H1 (cell line): ENCODE results near the gene BCAR3. TPM values are rescaled to one million over a fixed set of nuclear protein-coding genes. Genes with fewer than 3 reads are reported as not detected.

Source experiments
- CTCF ChIA-PET: fragments of 300-600 bp; sonication (Branson Sonifier 250); formaldehyde crosslinking; loops from one replicate; lab custom pipeline; 2021; ENCODE audit not compliant: partially characterized antibody; lab: Charles Lee
- POLR2A ChIA-PET: fragments of 300-600 bp; sonication (Branson Sonifier 250); formaldehyde crosslinking; loops from one replicate; lab custom pipeline; 2021; ENCODE audit warnings: inconsistent platforms; ENCODE audit not compliant: partially characterized antibody; lab: Charles Lee
- DNase-seq, 2 experiments: peaks; one replicate each; pipeline versions ENCODE4 v3.0.0 to v3.0.0-alpha.2; 2010 to 2022; ENCODE audit warnings: low spot score in 2 of 2, low read depth in 1 of 2, mixed read lengths in 1 of 2
- FAIRE-seq: peaks from 2 replicates; lab custom pipeline; 2011; peaks lifted over from hg19 to GRCh38; lab: Jason Lieb, UNC
- H2AFZ ChIP-seq: 2 replicates; pipeline ENCODE4 v1.8.1; 2012; ENCODE audit warnings: low read length, inconsistent platforms
- H2AK5ac ChIP-seq: 2 replicates; pipeline ENCODE4 v1.6.1; 2013; ENCODE audit warnings: low read depth, low read length
- H2BK120ac ChIP-seq: replicated peaks from 2 replicates; pipeline ENCODE3; 2013; ENCODE audit warnings: low read depth, low read length, inconsistent platforms
- H2BK12ac ChIP-seq: 2 replicates; pipeline ENCODE4 v1.6.1; 2013; ENCODE audit warnings: low read depth, low read length
- H2BK15ac ChIP-seq: 2 replicates; pipeline ENCODE4 v1.6.1; 2013; ENCODE audit warnings: low read length
- H2BK20ac ChIP-seq: 2 replicates; pipeline ENCODE4 v1.6.1; 2013; ENCODE audit warnings: low read length
- H2BK5ac ChIP-seq: 2 replicates; pipeline ENCODE4 v1.6.1; 2013; ENCODE audit warnings: low read depth, low read length
- H3K14ac ChIP-seq: 2 replicates; pipeline ENCODE4 v1.6.1; 2013; ENCODE audit warnings: inconsistent platforms; ENCODE audit not compliant: insufficient read length
- H3K18ac ChIP-seq: 2 replicates; pipeline ENCODE4 v1.6.1; 2013; ENCODE audit warnings: low read length; ENCODE audit errors: extremely low read depth
- H3K23ac ChIP-seq: 2 replicates; pipeline ENCODE4 v1.6.1; 2013; ENCODE audit warnings: inconsistent platforms; ENCODE audit not compliant: insufficient read length
- H3K23me2 ChIP-seq: 2 replicates; pipeline ENCODE4 v1.6.1; 2013; ENCODE audit warnings: low read depth, low read length
- H3K27ac ChIP-seq: 2 replicates; pipeline ENCODE4 v1.6.1; 2011; ENCODE audit warnings: low read depth, low read length, inconsistent platforms
- H3K27me3 ChIP-seq, 4 experiments: replicated peaks in 1 of 4; 1 replicate in 1 of 4; 2 replicates in 3 of 4; pipeline versions ENCODE4 v1.6.1 to v1.8.1; 2011 to 2013; ENCODE audit warnings: low read length in 3 of 4, mild to moderate bottlenecking in 3 of 4, inconsistent platforms in 2 of 4, mixed read lengths in 2 of 4, moderate library complexity in 1 of 4; ENCODE audit not compliant: control insufficient read depth in 3 of 4, insufficient read depth in 3 of 4; ENCODE audit errors: extremely low read depth in 1 of 4
- H3K36me3 ChIP-seq, 4 experiments: 2 replicates each; pipeline versions ENCODE4 v1.6.1 to v1.8.1; 2011 to 2013; ENCODE audit warnings: mild to moderate bottlenecking in 4 of 4, low read length in 3 of 4, moderate library complexity in 2 of 4, control low read depth in 1 of 4, inconsistent platforms in 1 of 4; ENCODE audit not compliant: insufficient read depth in 4 of 4, control insufficient read depth in 2 of 4
- H3K4ac ChIP-seq: replicated peaks from 2 replicates; pipeline ENCODE3; 2013; ENCODE audit warnings: low read length, low read depth, mixed read lengths, inconsistent platforms; ENCODE audit not compliant: insufficient read length
- H3K4me1 ChIP-seq, 4 experiments: replicated peaks in 1 of 4; 1 replicate in 1 of 4; 2 replicates in 3 of 4; pipeline versions ENCODE4 v1.6.1 to v1.8.1; 2011 to 2013; ENCODE audit warnings: low read length in 3 of 4, inconsistent platforms in 2 of 4, mixed read lengths in 1 of 4; ENCODE audit not compliant: insufficient read depth in 4 of 4, control insufficient read depth in 3 of 4
- H3K4me2 ChIP-seq, 2 experiments: 2 replicates each; pipeline versions ENCODE4 v1.6.1 to v1.8.1; 2011 to 2013; ENCODE audit warnings: low read depth in 2 of 2, low read length in 2 of 2, control low read depth in 1 of 2, inconsistent platforms in 1 of 2, mild to moderate bottlenecking in 1 of 2; ENCODE audit not compliant: insufficient read depth in 1 of 2
- H3K4me3 ChIP-seq, 4 experiments: fragments of 200-600, 300-600 bp in 1 of 4; sonication (generic), shearing (Covaris generic), sonication (Bioruptor Twin) in 1 of 4; 2 replicates each; pipeline versions ENCODE4 v1.5.1 to v1.8.1; 2011 to 2016; ENCODE audit warnings: low read length in 4 of 4, low read depth in 3 of 4, control low read depth in 2 of 4, inconsistent platforms in 2 of 4, mild to moderate bottlenecking in 2 of 4, mixed read lengths in 1 of 4, moderate library complexity in 1 of 4; ENCODE audit not compliant: insufficient read depth in 2 of 4; ENCODE audit errors: extremely low read depth in 1 of 4
- H3K56ac ChIP-seq: replicated peaks from 2 replicates; pipeline ENCODE3; 2013; ENCODE audit warnings: low read depth, mild to moderate bottlenecking, mixed read lengths, low read length, inconsistent platforms; ENCODE audit not compliant: insufficient read length
- H3K79me1 ChIP-seq: 2 replicates; pipeline ENCODE4 v1.6.1; 2013; ENCODE audit warnings: low read depth, low read length, control low read depth
- H3K79me2 ChIP-seq, 2 experiments: 2 replicates each; pipeline versions ENCODE4 v1.6.1 to v1.8.1; 2012 to 2013; ENCODE audit warnings: low read length in 2 of 2, mild to moderate bottlenecking in 2 of 2, inconsistent platforms in 1 of 2; ENCODE audit not compliant: insufficient read depth in 2 of 2, control insufficient read depth in 1 of 2
- H3K9ac ChIP-seq, 4 experiments: replicated peaks in 1 of 4; 1 replicate in 1 of 4; 2 replicates in 3 of 4; pipeline versions ENCODE4 v1.6.1 to v1.8.1; 2011 to 2013; ENCODE audit warnings: low read depth in 3 of 4, low read length in 3 of 4, control low read depth in 2 of 4, mild to moderate bottlenecking in 2 of 4, moderate library complexity in 2 of 4, inconsistent platforms in 1 of 4; ENCODE audit errors: extremely low read depth in 1 of 4
- H3K9me3 ChIP-seq, 2 experiments: 2 replicates each; pipeline versions ENCODE4 v1.6.1 to v1.8.1; 2012 to 2013; ENCODE audit warnings: mild to moderate bottlenecking in 2 of 2, moderate library complexity in 2 of 2, control low read depth in 1 of 2, inconsistent platforms in 1 of 2, low read depth in 1 of 2, low read length in 1 of 2, mixed read lengths in 1 of 2; ENCODE audit not compliant: insufficient read depth in 2 of 2
- H4K20me1 ChIP-seq, 2 experiments: replicated peaks in 1 of 2; 2 replicates each; pipeline versions ENCODE3 to v1.8.1; 2011 to 2013; ENCODE audit warnings: inconsistent platforms in 2 of 2, low read length in 2 of 2, mild to moderate bottlenecking in 1 of 2; ENCODE audit not compliant: insufficient read depth in 2 of 2, control insufficient read depth in 1 of 2
- H4K5ac ChIP-seq: 2 replicates; pipeline ENCODE4 v1.6.1; 2013; ENCODE audit warnings: low read length, low read depth, mixed read lengths, inconsistent platforms; ENCODE audit not compliant: insufficient read length
- H4K8ac ChIP-seq: 2 replicates; pipeline ENCODE4 v1.8.0; 2013; ENCODE audit warnings: mild to moderate bottlenecking, moderate library complexity, low read length, inconsistent platforms; ENCODE audit not compliant: insufficient read depth; ENCODE audit errors: extremely low read depth
- H4K91ac ChIP-seq: replicated peaks from 2 replicates; pipeline ENCODE3; 2013; ENCODE audit warnings: low read length, mixed read lengths, inconsistent platforms; ENCODE audit not compliant: insufficient read length
- BCL11A ChIP-seq, 2 experiments: IDR thresholded peaks; one replicate each; pipeline ENCODE4 v1.6.1; 2011; ENCODE audit warnings: low read depth in 2 of 2, low read length in 2 of 2, mild to moderate bottlenecking in 2 of 2
- CEBPB ChIP-seq: IDR thresholded peaks from 2 replicates; pipeline ENCODE4 v1.6.1; 2012; ENCODE audit warnings: low read depth, low read length
- HDAC6 ChIP-seq: IDR thresholded peaks from one replicate; pipeline ENCODE4 v1.7.1; 2012; ENCODE audit warnings: low read depth, mild to moderate bottlenecking, inconsistent platforms, low read length, moderate library complexity
- KDM1A ChIP-seq: fragments of 200-600, 300-600 bp; sonication (generic); IDR thresholded peaks from 2 replicates; pipeline ENCODE4 v1.7.1; 2016; ENCODE audit warnings: mild to moderate bottlenecking, low read length, borderline replicate concordance
- KDM5A ChIP-seq: fragments of 200-600 bp; IDR thresholded peaks from 2 replicates; pipeline ENCODE4 v1.7.1; 2012; ENCODE audit warnings: mild to moderate bottlenecking, low read length, inconsistent platforms, mixed read lengths
- SIN3A ChIP-seq, 2 experiments: IDR thresholded peaks in 1 of 2; conservative IDR thresholded peaks in 1 of 2; 2 replicates each; pipeline ENCODE4 v1.6.1; 2011 to 2012; ENCODE audit warnings: low read length in 2 of 2, improper control_type of control experiment in 1 of 2, low read depth in 1 of 2, mild to moderate bottlenecking in 1 of 2
- SP2 ChIP-seq: IDR thresholded peaks from 2 replicates; pipeline ENCODE4 v1.6.1; 2012; ENCODE audit warnings: mild to moderate bottlenecking, low read length, inconsistent platforms
- ZNF274 ChIP-seq: IDR thresholded peaks from 2 replicates; pipeline ENCODE4 v1.7.0; 2012; ENCODE audit warnings: low read length, borderline replicate concordance; ENCODE audit errors: extremely low read depth
- WGBS, 2 experiments: shearing (Covaris generic) in 1 of 2; methylation state at CpG; one replicate each; pipeline versions ENCODE4 v1.1.6 to v1.1.7; 2013 to 2015; ENCODE audit warnings: low lambda C conversion rate in 2 of 2, mixed read lengths in 2 of 2, inconsistent platforms in 1 of 2, low coverage in 1 of 2, missing lambda C conversion rate in 1 of 2; ENCODE audit not compliant: insufficient replicate concordance in 2 of 2, insufficient coverage in 1 of 2, insufficient read length in 1 of 2; ENCODE audit errors: extremely low coverage in 1 of 2, missing lambda C conversion rate in 1 of 2; 5-methylcytosine and 5-hydroxymethylcytosine counted together
- polyA plus RNA-seq, 7 experiments: library from polyadenylated mRNA; depleted of rRNA in 3 of 7; stranded (reverse) in 5 of 7; unstranded in 2 of 7; fragments of >200 nt in 5 of 7; fragments of 200-250 nt in 2 of 7; gene quantifications; 1 replicate in 5 of 7; 2 replicates in 1 of 7; 4 replicates in 1 of 7; pipeline versions ENCODE4 v1.2.1 to v1.2.3, GENCODE V29; 2011 to 2013; ENCODE audit warnings: missing spikeins in 2 of 7, mixed read lengths in 2 of 7
- total RNA-seq: library from RNA; stranded (reverse); fragmentation: NEBNext Ultra II Directional; extraction: Animal tissue kit (Norgen Biotek cat#: 25700); gene quantifications from 2 replicates; pipeline ENCODE4 v1.2.1, GENCODE V29; 2021

BCAR3 gene
- total and polyA plus RNA-seq, 2 of the 8 experiments (the other 6 are each of a cell fraction or from before 2014, with no cell fraction given): 5.6 to 9.2 TPM

GRCh38 chr1:93614986-93615581 is 66.6 kb downstream of the BCAR3 start:
- Histone ChIP-seq H3K4me2 (peak overlapping the region; percentile 39 to 44; a peak in 2 of 4 replicates), H4K20me1 (no peaks in the 10 kb centered on the region), H4K8ac (peak overlapping the region; percentile 35; the same call in 1 of the 2 replicates), H2BK20ac (peak overlapping the region; percentile 96; the same call in 1 of the 2 replicates), H3K4me3 (no peak overlapping the region), H3K14ac (no peak overlapping the region), H3K4me1 (peaks cover 19 to 36% (median 26%) of the 10 kb centered on the region in 4 experiments), H2AK5ac (peak overlapping the region; percentile 94), H3K27ac (0 out of 2 replicates have a peak overlapping the region, but pooled peaks have one; percentile 13), H4K91ac (peak overlapping the region; percentile 69), H4K5ac (no peak overlapping the region), H3K4ac (peak overlapping the region; percentile 29), H2BK12ac (peak overlapping the region; percentile 84), H2AFZ (no peak overlapping the region), H3K18ac (peak overlapping the region; percentile 26; the same call in 1 of the 2 replicates), H2BK5ac (peak overlapping the region; percentile 84), H3K79me2 (no peaks in the 10 kb centered on the region; a peak in 1 of 4 replicates), H3K79me1 (peaks cover 6% of the 10 kb centered on the region; the same call in 1 of the 2 replicates), H3K9me3 (no peaks in the 10 kb centered on the region), H3K27me3 (no peaks in the 10 kb centered on the region), H2BK120ac (no peak overlapping the region), H2BK15ac (peak overlapping the region; percentile 62; the same call in 1 of the 2 replicates), H3K9ac (no peak overlapping the region), H3K23ac (no peak overlapping the region), H3K56ac (no peak overlapping the region), H3K36me3 (no peaks in the 10 kb centered on the region), H3K23me2 (no peaks in the 10 kb centered on the region)
- DNase-seq (no peak), FAIRE-seq (no peak)
- ChIA-PET CTCF (interaction anchor here (0.6 to 23.0 kb wide), 5 partner anchors 14 to 311 kb away, joined by 3 to 324 read pairs (median 4); no protein-coding TSS in a partner anchor), POLR2A (interaction anchor here (0.8 to 1.7 kb wide), 5 partner anchors 14 to 67 kb away, joined by 3 to 4 read pairs (median 3); partner anchors contain the start of gene BCAR3)
- TF ChIP-seq KDM1A (no peak), SP2 (no peak), ZNF274 (no peak), BCL11A (IDR thresholded peaks at IDR 0.05; ENCODE audit: low read depth in 2 of 2, low read length in 2 of 2) (no peak), CEBPB (no peak), KDM5A (no peak), SIN3A (conservative IDR thresholded peaks at IDR 0.05 in 1 of 2, IDR thresholded peaks at IDR 0.05 in 1 of 2; ENCODE audit: low read depth in 1 of 2, low read length in 2 of 2) (no peak), HDAC6 (no peak)
- 80% methylated on average over 12 of the region's 14 CpGs; no CpG with 5 or more reads in 1 of the 2 experiments for WGBS, 2 experiments
